ENCODE data around the gene ACTL6B. TPM values are rescaled to one million over a fixed set of nuclear protein-coding genes. Genes with fewer than 3 reads are reported as not detected.
A peak's percentile ranks its signal among the peaks of the same experiment; 100 is the strongest.

Gene ACTL6B
- total and polyA plus RNA-seq, 2 donors (not counting 3 experiments of a cell fraction or from before 2014, with no cell fraction given), result not detected

GRCh38 chr7:100691676-100692577 is 35.7 kb upstream of the ACTL6B start:
- BruUV-seq (replicated peaks), result no TSS peak
- peak; percentile 86 to 89 for TF ChIP-seq CTCF (IDR thresholded peaks at IDR 0.05; ENCODE audit: extremely low read depth in 1 of 2, insufficient read depth in 1 of 2, low read depth in 1 of 2, low read length in 2 of 2)
- TF ChIP-seq GATA2 (IDR thresholded peaks at IDR 0.05; ENCODE audit: insufficient read depth, insufficient read length, low read depth, low read length), result no peak

More at GRCh38 chr7:100691676-100692577, 35.7 kb upstream of the ACTL6B start:
- H3K9ac ChIP-seq (replicated peaks; ENCODE audit: extremely low read depth, insufficient read depth, low read length), result no peak overlapping the region
- FAIRE-seq, result peak; percentile 70
- peak overlapping the region; percentile 89 for H3K4me2 ChIP-seq (ENCODE audit: insufficient read depth, low read length)
- POLR2A ChIA-PET, result interaction anchor here (0.5 to 2.6 kb wide), 3 partner anchors 14 to 545 kb away, joined by 4 to 6 read pairs (median 4); partner anchors contain the start of genes FBXO24 and POP7
- no peak overlapping the region for H2AFZ ChIP-seq (ENCODE audit: low read depth, low read length)
- peaks cover 3 to 25% of the 10 kb centered on the region in 2 experiments for H3K36me3 ChIP-seq (ENCODE audit: control insufficient read depth in 2 of 2, extremely low read depth in 1 of 2, insufficient read depth in 2 of 2, low read length in 2 of 2)
- no peaks in the 10 kb centered on the region for H3K27me3 ChIP-seq (ENCODE audit: control insufficient read depth in 2 of 2, insufficient read depth in 2 of 2, low read length in 2 of 2)
- intact Hi-C loops (cut with micrococcal nuclease), result loop anchor here (1.0 to 5.0 kb wide), 5 partner anchors 19 to 225 kb away; partner anchors contain the start of genes FBXO24, GNB2 and LRCH4
- H4K20me1 ChIP-seq (replicated peaks; ENCODE audit: control insufficient read depth, extremely low read depth, insufficient read depth, low read length), result peaks cover 2% of the 10 kb centered on the region
- peaks cover 16% of the 10 kb centered on the region for H3K4me1 ChIP-seq (ENCODE audit: control insufficient read depth, extremely low read depth, insufficient read depth, low read length)
- dilution Hi-C loops (cut with MboI; ENCODE audit: extremely low pct_ligation_motif_present, low sequenced_read_pairs), result no loop called here
- H3K79me2 ChIP-seq (ENCODE audit: control insufficient read depth, insufficient read depth, low read length), result peaks cover 47% of the 10 kb centered on the region
- CTCF ChIA-PET, result interaction anchor here (0.6 to 7.5 kb wide), 18 partner anchors 10 to 229 kb away, joined by 3 to 76 read pairs (median 6); partner anchors contain the start of genes MOSPD3, POP7 and SLC12A9
- peak; percentile 65 for DNase-seq (ENCODE audit: low read depth, low spot score)
- H3K27ac ChIP-seq (ENCODE audit: insufficient read depth, low read depth, low read length), result no peak overlapping the region
- H3K9me3 ChIP-seq (replicated peaks; ENCODE audit: control insufficient read depth, insufficient read depth, low read length), result no peaks in the 10 kb centered on the region
- peak overlapping the region in 1 of 3 experiments; percentile 65 for H3K4me3 ChIP-seq (replicated peaks in 1 of 3; ENCODE audit: insufficient read depth in 1 of 3, low read depth in 1 of 3, low read length in 3 of 3)
- H3K9me1 ChIP-seq (replicated peaks; ENCODE audit: control insufficient read depth, extremely low read depth, insufficient read depth, low read length), result no peaks in the 10 kb centered on the region
